NCI-H82 treated with DMSO at 0.1 percent for 48 hours (cell line): ENCODE results near the gene NLRC3.
"Not testable (repeated sequence)": the region's sequence is repeated elsewhere in the genome, so short reads cannot be mapped to it uniquely, and the experiment has no call there.

Experiments
- DNase-seq: peaks from one replicate; lab custom pipeline; 2025; ENCODE audit not compliant: unreplicated experiment; lab: John Stamatoyannopoulos, UW

The NLRC3 gene

DNA sequence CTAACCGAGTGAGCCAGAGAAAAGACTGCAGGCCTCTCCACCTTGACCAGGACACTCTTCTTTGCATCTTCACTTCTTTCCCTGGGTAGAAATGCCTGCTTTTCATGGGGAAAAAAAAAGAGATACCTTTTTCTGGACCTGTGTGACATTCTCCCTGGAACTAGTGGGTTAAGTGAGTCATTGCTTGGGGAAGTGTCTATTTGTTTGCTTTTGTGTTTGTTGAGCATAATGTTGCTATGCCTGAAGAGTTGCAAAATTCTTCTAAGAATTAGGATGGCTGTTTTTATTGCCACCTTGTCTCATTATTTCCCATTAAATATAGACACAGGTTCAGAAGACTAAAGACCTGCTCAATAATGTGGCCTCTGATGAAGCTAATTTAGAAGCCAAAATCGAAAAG, 57.6 kb downstream of the NLRC3 start:
- no peak for DNase-seq

- DNase-seq = no peak
Measured at GRCh38 chr16:3518986-3519348, 58.2 kb downstream of the NLRC3 start.

- no peak for DNase-seq
Measured at GRCh38 chr16:3518292-3518985, 58.8 kb downstream of the NLRC3 start.

DNA sequence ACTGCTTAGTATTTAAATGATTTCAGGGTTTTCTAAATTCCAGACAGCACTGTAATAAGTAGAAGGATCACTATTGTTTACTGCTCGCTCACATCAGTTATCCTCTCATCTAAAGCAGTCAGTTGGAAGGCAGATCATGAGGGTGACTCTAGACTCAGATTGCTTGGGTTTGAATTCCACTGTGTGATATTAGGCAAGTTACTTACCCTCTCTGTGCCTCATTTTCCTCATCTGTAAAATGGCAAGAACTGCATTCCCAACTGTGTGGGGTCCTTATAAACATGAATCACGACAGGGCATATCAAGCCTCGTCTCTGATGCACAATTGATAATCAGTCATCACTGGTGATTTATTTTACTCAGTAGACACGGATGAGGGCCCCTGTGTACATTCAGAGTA, 61.3 kb downstream of the NLRC3 start:
- DNase-seq = no peak

DNA sequence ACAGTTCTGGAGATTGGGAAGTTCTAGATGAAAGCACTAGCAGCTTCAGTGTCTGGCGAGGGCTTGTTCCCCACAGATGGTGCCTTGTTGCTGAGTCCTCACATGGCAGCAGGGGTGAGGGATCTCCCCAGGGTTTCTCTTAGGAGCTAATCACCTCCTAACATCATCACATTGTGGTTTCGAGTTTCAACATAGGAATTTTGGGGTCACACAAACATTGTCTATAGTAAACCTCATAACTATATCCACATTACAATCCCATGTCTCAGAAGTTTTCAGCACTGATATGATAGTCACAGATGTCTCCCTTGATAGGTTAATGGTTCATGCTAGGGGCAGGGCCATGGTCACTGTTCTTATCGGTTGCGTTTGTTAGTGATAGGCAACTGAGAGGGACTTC, 62.6 kb downstream of the NLRC3 start:
- DNase-seq = no peak

- DNase-seq = no peak
Measured at GRCh38 chr16:3513892-3514583, 63.2 kb downstream of the NLRC3 start.

DNA sequence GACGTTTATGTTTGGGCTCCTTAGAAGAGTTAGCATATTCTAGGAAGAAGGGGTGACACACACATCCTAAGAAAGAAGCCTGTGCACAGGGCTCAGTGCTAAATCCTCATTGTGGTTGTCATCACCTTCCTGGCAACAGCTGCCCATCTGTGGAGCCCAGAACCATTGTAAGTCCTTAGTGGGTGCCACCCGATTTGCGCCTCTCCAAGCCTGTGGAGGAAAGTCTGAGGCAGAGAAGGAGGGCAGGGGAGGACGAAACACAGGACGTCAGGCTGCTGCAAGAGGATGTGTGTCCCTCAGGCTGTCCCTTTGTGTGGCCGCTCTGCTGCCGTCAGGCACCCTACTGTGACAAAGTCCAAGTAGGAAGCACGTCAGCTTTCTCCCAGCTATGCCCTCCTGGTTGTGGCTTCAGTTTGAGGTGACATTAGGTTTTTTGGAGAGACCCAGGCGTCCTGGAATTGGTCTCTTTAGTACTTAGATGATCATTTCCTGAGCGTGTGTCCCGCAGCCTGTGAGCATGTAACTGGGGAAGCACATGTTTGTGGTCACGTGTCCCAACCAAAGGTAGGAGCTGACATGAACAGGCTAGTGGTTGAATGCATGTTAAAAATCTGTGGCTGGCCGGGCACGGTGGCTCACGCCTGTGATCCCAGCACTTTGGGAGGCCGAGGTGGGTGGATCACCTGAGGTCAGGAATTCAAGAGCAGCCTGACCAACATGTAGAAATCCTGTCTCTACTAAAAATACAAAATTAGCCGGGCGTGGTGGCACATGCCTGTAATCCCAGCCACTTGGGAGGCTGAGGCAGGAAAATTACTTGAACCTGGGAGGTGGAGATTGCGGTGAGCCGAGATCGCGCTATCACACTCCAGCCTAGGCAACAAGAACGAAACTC, 65.7 kb downstream of the NLRC3 start:
- no peak for DNase-seq

DNA sequence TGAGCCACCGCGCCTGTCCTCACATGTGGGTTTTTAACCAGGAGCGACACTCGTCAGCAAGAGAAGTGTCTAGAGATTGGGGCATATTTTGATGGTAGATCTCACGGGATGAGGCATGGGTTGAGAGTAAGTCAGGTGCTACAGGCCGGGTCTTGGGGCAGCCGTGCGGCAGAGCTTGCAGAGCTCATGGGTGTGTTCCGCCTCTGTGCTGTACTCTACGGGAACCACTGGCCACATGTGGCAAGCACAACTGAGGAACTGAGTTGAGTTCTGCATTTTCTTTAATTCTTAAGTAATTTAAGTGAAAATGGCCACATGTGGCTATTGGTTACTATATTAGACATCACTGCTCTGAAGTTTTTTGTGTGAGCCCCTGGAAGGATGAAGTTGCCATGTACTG, 66.8 kb downstream of the NLRC3 start:
- no peak for DNase-seq

DNA sequence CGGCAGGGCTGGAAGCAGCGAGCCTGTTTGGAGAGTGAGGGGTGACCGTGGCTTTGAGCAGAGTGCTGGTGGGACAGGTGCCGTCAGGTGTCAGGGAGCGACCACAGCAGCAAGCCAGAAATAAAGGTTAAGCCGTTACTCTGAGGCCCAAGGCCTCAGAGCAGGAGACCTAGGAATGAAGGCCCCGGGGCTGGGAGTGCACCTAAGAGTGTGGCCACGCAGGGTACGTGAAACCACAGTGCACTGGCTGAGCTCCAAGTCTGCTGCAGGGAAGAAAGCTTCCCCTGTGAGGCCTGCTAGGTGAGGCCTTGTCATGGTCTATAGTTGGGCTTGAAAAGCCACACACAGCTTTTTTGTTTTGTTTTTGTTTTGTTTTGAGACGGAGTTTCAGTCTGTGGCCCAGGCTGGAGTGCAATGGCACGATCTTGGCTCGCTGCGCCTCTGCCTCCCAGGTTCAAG, 67.7 kb downstream of the NLRC3 start:
- no peak for DNase-seq

DNA sequence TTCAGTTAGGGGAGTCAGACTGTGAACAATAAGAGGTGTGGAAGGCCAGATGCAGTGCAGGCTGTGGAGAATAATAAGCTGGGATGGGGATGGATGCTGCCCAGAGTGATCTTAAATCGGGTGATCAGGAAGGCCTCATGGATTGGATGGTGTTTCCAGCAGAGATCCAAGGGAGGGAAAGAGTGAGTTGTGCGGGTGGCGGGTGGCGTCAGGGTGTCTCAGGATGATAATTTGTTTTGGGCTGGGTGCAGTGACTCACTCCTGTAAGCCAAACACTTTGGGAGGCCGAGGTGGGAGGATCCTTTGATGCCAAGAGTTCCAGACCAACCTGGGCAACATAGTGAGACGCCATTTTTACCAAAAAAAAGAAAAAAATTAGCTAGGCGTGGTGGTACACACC, 68.5 kb downstream of the NLRC3 start:
- DNase-seq = no peak

DNA sequence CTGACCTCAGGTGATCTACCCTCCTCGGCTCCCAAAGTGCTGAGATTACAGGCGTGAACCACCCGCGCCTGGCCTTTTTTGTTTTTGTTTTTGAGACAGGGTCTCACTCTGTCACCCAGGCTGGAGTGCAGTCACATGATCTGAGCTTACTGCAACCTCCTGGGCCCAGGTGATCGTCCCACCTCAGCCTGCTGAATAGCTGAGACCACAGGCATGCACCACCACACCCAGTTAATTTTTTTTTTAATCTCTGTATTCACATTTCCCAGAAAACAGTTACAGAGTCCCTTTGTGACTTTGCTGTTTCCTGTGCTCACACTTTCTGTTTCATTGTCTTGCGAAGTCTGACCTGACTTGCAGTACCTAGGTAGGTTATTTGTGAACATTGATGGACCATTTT, 73.7 kb downstream of the NLRC3 start:
- DNase-seq = no peak

DNA sequence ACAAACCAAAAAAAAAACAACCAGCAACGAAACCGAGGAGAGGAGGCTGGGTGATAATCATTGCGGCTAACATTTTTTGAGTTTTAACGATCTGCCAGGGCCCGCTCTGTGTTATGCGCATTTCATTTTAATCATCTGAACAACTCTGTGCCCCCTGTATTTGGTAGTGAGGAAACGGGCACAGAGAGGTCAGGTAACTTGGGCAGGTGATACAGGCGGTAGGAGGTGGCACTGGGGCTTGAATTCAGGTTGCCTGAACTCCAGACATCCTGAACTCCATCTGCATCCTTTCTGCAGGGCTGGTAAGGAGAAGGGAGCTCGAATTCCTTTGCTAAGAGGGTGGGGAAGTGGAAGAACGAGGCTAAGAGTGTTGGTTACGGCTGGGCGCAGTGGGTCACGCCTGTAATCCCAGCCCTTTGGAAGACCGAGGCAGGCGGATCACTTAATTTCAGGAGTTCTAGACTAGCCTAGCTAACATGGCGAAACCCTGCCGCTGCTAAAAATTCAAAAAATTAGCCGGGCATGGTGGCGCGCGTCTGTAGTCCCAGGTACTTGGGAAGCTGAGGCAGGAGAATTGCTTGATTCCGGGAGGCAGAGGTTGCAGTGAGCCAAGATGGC, 75.3 kb downstream of the NLRC3 start:
- DNase-seq = no peak

DNA sequence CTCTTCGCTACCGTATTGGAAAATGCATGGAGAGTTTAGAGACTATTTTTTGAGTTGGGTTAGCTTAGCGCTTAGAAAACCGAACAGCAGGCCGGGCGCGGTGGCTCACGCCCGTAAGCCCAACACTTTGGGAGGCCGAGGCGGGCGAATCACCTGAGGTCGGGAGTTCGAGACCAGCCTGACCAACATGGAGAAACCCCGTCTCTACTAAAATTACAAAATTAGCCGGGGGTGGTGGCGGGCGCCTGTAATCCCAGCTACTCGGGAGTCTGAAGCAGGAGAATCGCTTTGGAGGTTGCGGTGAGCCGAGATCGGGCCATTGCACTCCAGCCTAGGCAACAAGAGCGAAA, 75.8 kb downstream of the NLRC3 start:
- DNase-seq = not testable (repeated sequence)

- DNase-seq = no peak
Measured at GRCh38 chr16:3498988-3499387, 78.2 kb downstream of the NLRC3 start.

GRCh38 chr16:3497771-3498170, 79.4 kb downstream of the NLRC3 start:
- peak; percentile 58 for DNase-seq

DNA sequence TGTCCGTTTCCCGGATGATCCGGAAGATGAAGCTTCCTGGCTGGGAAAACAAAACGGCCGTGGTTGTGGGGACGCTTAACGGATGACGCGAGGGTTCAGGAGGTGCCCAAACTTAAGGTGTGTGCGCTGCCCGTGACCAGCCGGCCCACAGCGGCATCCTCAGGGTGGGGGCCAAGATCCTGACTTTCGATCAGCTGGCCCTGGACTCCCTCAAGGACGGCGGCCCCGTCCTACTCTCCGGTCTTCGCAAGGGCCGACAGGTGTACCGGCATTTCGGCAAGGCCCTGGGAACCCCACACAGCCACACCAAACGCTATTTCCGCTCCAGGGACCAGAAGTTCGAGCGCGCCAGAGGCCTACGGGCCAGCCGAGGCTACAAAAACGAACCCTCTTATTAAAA, 80.8 kb downstream of the NLRC3 start:
- no peak for DNase-seq

DNA sequence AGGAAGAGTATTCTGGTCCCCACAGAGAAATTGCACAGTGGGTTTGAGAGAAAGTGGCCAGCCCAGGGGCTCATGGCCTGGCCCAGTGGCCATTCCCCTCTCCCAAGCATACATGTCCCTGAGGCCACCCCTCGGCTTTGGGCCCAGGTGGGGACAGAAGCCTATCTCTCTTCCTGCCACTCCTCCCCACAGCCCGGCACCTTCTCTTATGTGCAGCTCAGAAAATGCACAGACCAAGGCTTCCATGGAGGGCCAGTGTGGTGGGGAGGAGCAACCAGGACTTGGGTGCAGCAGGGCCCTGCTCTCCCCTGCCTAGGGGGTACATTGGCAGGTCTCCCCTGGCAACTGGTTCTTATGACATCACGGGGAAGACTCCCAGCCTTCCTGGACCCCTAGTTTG, 82.0 kb downstream of the NLRC3 start, which contains the start of gene C16orf90:
Gene C16orf90, minus strand, starts transcription at position 314 of the 400 bp plus-strand sequence. Its CDS starts 68 bp downstream, at position 246.
- DNase-seq = no peak

- DNase-seq = no peak
Measured at GRCh38 chr16:3494386-3494973, 82.7 kb downstream of the NLRC3 start.

DNA sequence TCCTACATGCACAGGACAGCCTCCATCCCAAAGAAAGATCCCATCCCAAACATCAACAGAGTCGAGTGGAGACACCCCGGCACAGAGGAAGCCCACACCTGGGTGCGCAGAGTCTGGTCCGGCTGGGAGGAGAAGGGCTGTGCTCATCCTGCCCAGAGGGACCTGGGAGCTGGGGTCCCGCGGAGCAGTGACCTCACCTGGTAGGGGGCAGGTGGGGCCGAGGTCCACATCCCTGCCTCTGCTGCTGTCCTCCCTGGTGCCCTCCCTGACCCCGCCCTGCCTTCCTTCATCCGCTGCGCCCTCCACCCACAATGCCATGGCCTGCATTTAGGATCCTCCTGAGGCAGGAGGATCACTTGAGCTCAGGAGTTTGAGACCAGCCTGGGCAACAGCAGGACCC, 84.8 kb downstream of the NLRC3 start:
- DNase-seq = no peak

GRCh38 chr16:3490911-3491629, 86.1 kb downstream of the NLRC3 start:
- DNase-seq = no peak
